CD4-positive, alpha-beta T cell treated with Interleukin-2 at 100 ng/mL for 4 hours (primary cell): ENCODE measurements around the gene NPHP3.

ENCODE experiments used
- DNase-seq: peaks from one replicate; pipeline ENCODE4 v3.0.0-alpha.2; 2020; ENCODE audit warnings: low spot score

NPHP3 gene

DNA sequence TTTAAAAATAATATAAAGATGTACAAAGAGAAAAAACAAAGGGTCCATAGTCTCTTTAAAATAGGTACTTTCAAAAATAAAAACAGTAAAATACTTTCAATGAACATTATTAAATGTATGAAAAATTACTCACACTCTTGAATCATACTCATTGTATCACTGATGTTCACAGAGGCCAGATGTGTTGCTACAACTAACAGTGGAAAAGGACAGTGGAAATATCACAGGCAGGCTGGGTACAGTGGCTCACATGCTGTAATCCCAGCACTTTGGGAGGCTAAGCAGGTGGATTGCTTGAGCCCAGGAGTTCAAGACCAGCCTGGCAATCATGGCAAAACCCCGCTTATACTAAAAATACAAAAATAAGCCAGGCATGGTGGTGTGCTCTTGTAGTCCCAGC lies 26.8 kb downstream of the NPHP3 start:
- no peak for DNase-seq

DNA sequence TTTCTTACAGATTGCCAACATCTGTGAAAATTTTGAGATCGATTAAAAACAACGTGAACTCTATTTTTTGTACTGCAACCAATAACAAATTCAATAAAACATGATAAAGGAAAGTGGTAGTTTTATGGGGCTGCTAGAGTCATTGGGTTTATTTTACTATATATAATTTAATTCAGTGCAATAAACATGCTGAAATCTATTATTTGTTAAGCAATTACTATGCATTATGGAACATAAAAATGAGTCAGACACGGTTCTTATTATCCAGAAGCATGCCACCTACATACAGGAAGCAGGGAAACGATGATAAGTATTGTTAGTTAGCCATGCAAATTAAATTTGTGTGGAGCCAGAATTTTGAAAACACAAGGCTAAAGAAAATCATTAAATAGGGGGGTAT lies 27.2 kb downstream of the NPHP3 start:
- DNase-seq = no peak

DNA sequence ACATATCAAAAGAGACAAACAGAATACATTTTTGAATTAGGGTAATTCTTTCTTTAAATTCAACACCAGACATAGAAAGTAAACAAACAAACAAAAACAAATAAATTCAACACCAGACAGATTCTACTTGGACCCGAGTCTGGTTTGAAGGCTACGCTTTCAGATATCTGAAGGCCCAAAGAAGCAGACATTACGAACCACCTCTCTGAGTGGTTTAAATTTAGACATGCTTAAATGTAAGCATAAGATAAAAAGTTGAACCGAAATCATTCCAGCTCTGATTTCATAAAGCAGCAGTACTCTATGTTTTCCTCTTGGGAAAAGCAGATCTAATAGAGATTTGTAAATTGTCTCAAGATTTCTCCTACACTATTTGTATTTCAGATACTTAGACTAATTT lies 32.2 kb downstream of the NPHP3 start:
- DNase-seq = no peak

DNA sequence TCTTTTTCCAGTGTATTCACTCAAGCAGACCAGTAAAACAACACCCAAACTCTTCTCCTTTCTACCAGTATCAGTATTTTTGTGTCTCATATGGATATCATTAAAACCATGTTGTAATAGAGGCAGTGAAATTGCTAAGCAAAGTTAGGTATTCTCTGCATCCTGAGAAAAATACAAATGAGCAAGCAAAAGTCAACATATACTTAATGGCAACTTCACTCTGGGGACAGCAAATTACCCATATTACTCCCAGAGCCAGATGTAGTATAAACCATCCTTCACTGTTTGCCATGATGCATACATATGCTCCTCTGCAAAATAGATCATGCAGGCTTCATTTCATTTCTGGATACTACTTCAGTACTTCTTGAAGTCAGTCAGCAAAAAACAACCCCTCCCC lies 40.0 kb downstream of the NPHP3 start:
- no peak for DNase-seq

DNA sequence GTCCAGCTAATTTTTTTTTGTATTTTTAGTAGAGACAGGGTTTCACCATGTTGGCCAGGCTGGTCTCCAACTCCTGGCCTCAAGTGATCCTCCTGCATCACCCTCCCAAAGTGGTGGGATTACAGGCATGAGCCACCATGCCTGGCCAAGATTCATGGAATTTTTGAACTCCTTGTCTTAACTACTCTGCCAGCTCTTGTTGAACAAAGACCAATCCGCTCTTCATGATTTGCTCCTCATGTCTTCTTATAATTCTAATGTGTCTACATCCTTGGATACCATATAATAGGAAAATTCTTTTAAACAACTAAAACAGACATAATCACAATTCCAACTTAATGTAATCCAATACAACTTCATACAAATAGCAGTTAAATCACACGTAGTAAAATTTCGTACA lies 40.8 kb downstream of the NPHP3 start:
- DNase-seq = no peak

DNA sequence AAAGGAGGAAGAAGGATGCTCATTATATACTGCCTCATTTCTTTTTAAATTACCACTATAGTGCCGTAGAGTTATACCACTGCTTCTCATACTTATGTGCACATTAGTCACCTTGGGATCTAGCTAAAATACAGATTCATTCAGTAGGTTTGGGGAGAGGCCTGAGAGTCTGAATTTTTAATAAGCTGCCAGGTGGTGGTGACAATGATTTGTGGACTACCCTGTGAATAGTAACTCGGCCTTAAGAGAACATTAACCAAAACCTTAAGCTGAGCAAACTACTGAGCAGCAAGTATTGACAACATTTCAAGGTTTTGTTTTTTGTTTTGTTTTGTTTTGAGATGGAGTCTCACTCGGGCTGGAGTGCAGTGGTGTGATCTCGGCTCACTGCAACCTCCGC lies 42.3 kb downstream of the NPHP3 start:
- DNase-seq = no peak

DNA sequence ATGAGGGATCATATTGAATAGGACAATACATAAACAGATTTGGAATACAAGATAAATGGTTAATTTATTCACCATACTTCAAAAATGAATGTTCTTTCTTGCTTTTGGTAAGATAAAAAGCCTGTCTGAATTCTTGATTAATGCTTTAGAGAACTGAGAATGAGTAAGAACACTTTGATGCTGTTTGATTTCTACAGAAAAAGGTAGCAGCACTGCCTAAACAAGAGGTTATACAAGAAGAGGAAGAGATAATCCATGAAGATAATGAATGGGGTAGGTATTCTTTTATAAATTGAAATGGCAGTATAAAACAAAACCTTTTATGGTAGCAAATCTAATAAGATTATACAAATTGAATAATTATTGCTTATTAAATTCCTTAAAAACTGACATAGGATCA lies 46.8 kb downstream of the NPHP3 start:
- no peak for DNase-seq

DNA sequence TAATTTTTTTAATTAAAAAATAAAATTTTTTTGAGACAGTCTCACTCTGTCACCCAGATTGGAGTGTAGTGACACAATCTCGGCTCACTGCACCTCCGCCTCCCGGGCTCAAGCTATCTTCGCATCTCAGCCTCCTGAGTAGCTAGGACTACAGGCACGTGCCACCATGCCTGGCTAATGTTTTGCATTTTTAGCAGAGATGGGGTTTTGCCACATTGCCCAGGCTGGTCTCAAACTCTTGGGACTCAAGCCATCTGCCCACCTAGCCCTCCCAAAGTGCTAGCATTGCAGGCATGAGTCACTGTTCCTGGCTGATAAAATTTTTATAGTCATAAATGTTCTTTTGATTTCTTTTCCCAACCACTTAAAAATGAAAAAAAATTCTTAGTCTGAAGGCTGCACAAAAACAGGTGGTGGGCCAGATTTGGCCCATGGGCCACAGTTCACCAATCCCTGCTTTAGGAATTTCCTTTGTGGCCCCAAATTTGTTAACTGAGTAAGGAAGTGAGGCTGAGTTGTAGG lies 52.9 kb downstream of the NPHP3 start:
- no peak for DNase-seq

DNA sequence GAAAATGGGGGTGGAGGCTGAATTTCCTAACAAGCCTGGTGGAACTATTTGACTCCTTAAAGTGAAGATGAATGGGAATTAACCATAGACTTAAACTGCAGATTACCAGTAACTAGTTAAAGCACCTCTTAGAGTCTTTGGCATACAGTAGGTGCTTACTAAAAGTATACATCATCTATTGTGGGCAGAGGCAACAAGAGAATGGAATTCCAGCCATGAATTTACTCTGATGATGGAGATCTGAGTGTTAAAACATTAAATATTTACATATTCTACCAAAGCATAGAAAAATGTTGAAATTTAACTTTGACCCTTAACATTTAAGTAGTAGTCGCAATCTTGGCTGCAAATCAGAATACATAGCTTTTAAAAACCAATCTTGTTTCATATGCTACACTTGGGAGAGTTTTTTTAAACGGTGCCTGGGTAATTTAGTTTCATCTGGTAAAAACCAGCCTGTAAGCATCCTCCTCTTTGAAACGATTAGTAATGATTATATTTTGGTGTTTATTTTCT lies 56.9 kb downstream of the NPHP3 start:
- DNase-seq = no peak

DNA sequence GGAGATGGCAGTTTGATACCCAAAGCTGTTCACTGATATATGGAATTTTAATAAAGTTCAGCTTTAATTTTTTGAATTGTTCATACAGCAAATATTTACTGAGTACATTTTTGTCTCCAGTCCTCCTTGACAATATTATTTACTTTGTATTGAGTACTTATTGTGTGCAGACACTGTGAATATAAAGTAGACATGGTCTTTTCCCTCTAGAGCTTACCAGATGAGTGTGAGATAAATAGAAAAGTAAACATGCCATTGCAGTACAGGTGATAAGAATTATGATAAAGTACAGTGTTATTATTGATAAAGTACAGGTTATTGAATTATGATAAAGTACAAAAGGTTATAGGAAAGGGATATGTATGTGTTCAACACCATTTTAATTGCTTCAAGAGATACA lies 60.0 kb downstream of the NPHP3 start:
- no peak for DNase-seq

DNA sequence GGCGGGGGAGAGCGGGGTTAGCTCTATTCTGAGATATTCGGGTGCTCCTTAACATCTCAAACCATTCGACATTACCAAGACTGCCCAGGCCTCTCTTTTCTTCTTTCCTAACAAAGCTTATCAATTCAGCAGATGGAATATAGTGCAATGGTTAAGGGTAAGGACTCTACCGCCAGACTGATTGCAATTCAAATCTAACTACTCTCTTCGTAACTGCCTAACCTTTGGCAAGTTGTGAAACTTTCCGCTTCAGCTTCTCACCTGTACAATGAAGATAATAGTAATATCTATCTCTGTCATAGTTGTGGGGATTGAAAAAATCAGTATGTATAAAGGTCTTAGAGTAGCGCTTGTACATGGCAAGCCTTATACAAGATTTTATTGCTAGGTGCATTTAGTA lies 61.1 kb downstream of the NPHP3 start:
- no peak for DNase-seq

DNA sequence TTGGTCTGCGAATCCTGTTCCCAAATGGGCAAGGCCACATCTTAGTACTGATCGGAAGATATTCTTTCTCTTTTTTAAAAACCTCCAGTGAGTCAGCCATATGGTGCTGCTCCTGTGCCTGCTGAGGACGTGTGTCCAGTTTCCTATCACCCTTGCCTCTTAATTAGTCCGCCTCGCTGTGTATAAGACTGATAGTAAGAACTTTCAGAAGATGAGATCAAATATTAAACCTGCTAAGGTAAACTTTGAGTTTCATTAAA lies 61.5 kb downstream of the NPHP3 start:
- DNase-seq = no peak

DNA sequence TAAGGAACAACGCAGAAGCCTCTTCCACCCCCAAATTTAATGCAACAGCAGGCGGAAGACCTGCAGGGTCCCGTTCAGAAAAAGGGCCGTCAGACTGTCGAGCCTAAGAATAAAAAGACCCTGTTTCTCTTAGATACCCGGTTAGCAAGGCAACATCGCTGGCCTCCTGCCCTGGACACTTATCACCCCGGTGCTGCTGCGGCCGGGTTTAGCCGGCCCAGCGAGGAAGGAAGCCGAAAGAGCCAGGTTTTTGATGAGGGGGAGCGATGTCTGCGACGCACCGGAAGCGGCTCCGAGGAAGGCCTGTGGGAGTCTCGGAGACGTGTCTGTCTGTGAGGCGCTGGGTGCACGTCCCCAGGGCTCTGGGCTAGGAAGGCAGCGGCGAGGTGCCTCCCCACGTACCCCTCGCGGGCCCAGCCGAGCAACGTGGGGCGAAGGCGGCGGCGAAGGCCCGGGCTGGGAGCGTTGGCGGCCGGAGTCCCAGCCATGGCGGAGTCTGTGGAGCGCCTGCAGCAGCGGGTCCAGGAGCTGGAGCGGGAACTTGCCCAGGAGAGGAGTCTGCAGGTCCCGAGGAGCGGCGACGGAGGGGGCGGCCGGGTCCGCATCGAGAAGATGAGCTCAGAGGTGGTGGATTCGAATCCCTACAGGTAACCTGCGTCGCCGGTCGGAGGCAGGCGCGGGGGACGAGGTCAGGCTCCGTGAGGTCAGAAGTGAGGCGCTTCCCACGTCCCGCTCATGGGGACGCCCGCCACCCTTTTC lies 62.0 kb downstream of the NPHP3 start, which contains the start of gene UBA5:
TSS of gene UBA5 (plus strand) at position 278 of the 759 bp plus-strand sequence. CDS start at position 487, 209 bp downstream.
- DNase-seq = peak; percentile 67

DNA sequence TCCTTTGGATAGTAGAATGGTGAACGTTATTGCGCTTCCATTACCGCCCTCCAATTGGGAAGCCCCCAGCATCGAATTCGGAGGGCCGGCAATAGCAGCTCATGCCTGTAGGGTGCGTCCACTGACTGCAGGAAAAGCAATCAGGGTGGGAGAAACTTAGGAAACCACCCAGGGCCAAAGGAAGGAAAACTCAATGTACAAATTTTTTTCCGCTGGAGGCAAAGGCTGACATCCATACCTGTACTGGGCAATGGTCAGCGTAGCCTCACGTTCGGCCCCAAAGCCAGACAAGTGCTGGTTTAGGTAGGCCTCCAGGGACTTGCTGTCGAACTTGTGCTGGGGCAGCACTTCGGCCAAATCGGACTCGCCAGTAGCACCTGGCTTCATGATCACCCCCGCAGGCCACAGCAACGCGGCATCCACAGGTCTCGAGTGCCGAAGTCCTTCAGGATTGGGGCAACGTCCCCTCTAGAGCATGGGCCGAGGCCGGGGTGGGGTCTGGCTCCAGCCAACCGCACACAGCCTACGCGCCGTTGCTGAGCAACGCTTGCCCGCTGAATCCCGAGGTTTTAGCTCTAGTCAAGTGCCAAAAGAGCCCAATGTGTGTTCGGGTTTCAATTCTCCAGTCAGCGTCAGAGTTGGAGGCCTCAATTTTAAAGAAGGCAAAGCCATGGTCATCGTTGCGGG lies 62.7 kb downstream of the NPHP3 start, which contains the start of gene ACAD11:
TSS of gene ACAD11 (minus strand) at position 445 of the 687 bp plus-strand sequence. CDS start at position 387, 58 bp downstream.
- peak; percentile 38 for DNase-seq

DNA sequence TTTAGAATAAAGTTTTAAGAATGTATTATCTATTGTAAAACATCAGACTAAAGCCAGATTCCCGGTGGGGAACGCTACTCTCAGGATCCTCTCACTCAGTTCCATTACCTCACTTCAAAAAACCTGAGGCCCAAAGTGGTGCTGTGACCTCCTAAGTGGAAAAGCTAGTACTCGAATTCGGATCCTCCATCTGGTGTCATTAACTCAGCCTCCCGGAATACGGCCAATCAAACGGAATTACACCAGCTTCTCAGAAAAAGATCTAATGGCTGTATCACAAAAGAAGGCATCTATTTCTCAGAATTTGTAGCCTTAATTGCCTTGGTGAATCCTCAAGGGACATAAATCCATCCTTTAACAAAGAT lies 63.2 kb downstream of the NPHP3 start:
- no peak for DNase-seq

DNA sequence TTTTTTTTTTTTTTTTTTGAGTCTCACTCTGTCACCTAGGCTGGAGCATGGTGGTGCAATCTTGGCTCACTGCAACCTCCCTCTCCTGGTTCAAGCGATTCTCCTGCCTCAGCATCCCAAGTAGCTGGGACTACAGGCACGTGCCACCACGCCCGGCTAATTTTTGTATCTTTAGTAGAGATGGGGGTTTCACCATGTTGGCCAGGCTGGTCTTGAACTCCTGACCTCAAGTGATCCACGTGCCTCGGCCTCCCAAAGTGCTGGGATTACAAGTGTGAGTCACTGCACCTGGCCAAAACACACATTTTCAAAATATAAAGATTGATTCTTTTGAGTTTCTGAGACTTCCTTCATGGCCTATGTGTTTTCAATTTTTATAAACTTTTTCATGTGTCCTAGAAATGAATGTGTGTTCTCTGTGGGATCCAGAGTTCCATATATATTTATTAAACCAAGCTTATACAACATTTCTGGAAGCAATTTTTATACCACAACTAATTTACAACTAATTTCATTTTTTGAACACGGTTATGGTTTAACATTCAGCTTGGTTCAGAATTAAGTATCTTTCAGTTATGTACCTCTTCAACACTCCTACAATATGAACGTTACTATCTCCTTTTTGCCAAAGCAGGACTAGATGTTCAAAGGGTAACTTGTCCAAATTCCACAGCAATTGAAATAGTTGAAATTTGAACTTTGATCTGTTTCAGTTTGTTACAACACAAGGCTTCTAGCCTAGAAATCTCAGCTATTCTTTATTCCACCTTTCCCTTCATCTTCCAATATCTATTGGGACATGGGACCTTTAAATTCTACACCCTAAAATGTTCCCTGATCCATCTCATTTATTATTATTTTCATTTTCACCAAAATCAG lies 64.1 kb downstream of the NPHP3 start:
- no peak for DNase-seq

DNA sequence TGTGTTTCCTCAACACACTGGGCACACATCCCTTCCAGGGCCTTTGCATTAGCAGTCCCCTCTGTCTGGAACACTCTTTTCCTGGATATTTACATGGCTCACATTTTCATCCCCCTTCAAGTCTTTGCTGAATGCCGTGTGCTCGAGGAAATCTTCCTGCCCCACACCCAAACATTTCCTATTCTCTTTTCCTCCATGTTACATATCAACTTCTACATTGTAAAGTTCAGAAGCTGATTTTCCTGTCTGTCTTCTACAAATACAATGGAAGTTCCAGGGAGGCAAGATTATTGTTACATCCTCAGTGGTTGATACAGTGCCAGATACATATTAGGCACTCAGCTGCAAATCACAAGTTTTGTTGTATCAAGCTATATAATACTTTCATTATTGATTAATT lies 66.7 kb downstream of the NPHP3 start:
- DNase-seq = no peak

DNA sequence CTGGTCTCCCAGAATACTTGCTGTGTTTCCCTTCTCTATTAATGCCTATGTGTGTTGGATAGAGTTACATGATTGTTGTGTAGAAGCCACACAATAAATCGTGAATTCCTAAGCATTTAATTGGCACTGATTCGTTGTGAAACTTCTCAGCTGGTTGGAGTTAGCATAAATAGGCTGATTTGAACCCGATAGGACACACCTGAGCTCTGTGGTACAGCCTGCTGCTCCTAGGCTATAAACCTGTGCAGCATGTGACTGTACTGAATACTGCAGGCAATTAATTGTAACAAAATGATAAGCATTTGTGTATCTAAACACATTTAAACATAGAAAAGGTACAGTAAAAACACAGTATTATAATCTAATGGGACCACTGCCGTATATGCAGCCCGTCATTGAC lies 67.5 kb downstream of the NPHP3 start:
- DNase-seq = no peak

DNA sequence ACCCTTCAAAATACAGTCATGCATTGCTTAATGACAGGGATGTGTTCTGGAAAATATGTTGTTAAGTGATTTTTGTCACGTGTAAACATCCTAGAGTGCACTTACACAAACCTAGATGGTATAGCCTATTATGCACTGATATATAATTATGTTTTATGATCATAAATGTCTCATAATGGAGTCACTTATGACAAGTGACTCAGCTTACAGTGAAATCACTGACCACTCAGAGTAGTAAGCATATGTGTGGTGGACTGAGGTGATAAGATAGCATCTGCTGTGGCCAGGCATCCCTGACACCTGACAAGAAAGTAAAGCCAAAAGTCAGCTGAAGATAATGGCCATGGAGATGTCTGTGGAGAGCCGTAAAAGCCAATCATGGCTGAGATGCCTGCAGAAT lies 68.0 kb downstream of the NPHP3 start:
- no peak for DNase-seq

DNA sequence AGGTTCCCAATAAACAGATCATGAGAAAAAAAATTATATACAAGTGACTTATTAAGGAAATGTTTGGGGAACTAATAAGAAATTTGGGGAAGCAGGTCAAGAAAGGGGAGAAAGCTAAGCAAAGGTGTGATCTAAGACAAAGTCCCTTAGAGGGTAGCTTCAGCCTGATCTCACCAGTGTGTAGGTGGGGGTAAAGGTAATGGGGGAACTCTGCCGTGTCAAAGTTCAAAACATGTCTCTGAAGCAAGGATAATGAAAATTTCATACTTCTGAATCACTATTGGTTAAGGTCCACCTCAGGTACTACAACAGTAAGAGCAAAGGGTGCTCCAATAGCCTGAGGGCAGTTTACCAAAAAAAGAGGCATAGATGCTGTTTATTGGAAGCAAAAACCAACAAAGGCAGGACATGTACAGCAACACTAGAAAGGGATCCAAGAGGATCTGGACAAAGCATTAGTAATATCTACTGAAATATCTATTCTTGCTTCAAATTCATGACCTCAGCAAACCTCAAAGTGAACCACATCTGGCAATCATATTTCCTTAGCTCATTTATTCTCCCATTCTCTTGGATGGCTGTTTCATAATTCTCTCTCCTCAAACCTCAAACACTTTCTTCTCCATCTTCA lies 69.5 kb downstream of the NPHP3 start:
- DNase-seq = no peak

DNA sequence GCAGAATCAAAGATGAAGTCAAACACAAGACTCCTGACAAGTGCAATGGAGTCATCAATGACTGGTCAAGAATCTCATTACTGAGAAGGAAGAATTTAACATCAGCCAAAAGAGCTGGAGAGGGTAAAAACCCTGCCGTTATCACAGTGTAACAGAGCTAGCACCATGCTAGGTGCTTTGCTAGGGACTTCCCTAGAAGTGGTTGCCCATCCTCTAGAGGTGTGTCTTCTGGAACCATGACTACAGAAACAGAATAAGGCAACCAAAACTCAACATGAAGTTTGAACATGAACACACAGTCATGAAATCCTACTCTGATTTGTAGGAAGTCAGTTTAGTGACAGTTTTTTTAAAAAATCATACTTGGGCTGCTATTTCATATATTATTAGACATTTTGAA lies 72.1 kb downstream of the NPHP3 start:
- no peak for DNase-seq

DNA sequence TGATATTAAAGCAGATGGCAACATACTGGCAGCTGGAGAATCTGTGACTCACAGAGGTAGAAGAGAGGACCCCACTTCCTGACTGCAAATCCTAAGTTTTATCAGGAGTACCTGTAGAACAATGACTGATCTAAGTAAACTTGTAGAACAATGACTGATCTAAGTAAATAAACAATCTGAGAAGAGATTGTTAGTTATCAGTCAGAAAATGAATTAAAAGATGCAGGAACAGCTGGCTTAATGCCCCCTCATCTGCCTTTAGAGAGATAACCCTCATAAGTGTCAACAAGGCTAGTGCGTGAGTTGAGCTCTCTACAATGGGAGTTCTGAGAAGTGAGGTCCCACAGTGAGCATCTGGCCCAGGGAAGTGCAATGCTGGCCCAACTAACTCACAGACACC lies 77.2 kb downstream of the NPHP3 start:
- no peak for DNase-seq
